Activated CD4-positive, CD25-positive, alpha-beta regulatory T cell treated with anti-CD3 and anti-CD28 coated beads, Interleukin-2, amount 50 U/mL, for 72 hours (primary cell): ENCODE measurements around the gene SSR2.

Source experiments
- DNase-seq: peaks from one replicate; pipeline ENCODE4 v3.0.0; 2021

SSR2 gene

DNA sequence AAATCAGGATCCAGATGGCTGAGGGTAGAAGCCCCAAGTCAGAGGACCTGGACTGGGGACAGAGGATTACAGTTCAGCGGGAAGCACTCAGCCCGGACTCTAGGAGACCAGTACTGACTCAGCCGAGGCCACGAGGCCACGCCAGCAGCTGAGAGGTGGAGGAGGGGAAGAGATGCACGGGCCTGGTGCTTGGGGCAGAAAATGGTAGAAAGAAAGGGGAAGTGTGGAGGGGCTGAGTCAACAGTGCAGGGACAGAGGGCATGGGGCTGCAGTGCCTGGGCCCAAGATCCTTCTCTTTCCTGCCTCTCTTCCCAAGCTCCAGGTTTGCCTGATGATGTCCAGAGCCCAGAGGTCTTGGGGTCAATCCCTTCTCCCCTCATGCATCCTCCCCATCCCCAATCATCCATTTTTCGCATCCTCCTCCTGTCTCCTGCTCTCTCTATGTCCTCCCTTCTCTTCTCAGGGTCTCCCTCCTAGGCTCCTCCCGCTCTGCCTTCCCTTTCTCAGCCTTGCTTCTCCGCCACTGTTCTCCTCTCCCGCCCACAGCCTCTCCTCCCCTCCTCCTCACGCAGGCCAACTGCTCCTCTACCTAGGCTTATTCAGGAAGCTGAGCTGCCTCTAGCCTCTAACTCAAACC, 50.1 kb downstream of the SSR2 start:
- DNase-seq, result no peak

DNA sequence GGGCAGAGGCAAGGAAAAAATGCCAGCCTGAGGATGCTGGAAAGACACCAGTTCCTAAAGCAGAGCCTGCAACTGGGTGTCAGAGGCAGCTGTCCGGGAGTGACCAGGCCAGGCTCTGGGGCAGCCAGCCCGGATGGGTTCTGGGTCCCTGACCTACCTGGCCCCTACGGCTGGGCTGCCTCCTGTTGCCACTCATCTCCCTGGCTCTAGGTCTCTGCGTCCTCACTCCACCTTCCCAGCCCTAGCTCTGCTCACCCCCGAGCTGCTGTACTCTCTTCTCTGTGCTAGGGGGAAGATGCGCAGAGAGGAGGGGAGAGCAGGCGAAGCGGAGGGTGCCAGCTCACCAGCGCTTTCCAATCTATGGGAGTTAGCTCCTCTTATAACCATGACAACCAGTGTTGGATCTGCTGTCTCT, 51.4 kb downstream of the SSR2 start:
- DNase-seq, result no peak

DNA sequence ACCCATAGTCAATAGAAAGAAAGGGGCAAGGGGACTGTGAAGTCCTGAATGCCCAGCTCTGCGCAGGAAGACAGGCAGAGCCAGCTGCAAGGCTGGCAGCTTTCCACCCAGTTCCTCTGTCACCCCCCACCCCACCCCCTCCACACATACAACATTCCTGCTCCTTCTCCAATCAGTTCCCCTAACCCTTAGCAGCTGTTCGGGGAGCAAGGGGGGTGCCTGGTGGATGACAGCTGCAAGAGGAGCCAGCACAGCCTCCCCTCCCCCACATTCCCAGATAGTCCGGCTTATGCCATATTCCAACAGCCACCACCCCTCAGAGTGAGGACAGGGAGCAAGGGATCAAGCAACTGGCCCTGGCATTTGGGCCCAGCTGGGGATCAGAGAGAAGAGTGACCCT, 52.1 kb downstream of the SSR2 start:
- no peak for DNase-seq

DNA sequence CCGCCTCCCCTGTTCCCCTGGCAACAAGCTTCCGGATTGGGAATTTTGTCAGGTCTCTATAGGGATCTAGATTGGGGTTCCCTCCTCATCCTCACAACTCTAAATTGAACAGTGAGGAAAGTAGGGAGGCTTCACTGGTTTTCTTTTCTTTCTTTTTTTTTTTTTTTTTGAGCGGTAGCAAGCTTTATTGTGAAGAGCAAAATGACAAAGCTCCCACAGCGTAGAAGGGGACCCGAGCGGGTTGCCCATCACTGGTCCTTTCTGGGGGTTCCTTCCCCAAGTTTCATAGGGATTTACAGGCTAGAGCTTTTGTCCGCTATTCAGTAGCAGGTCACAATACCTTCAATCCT, 52.7 kb downstream of the SSR2 start:
- no peak for DNase-seq

DNA sequence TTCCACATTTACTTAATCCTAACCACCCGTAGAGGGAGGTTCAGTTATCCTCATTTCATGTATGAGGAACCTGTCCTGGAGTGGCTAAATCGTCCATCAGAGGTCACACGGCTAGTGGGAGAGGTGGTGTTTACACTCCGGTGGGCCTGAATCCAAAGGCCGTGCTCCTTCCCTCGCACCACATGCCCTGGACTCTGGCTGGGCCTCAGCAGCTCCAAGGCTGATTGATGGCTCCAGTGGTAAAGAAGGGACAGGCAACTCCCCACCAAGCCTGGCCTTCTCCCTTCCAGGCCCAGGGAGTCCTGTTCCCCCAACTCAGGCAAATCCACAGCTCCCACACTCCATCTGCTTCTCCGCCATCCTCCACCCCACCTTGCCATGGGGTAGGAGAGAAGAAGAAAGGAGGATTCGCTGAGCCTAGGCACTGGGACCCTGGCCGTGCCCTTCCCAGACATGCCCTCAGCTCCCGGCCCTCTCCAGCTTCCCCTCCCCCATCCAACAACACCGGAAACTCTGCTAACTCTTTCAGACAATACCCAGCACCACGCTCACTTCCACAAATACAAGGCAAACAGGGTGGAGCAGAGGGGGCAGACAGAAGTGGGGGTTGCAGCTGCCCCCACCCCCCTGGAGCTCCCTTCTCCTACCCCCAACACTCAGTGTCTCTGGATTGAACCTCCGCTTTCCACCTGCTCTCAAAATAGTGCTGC, 53.3 kb downstream of the SSR2 start:
- no peak for DNase-seq

DNA sequence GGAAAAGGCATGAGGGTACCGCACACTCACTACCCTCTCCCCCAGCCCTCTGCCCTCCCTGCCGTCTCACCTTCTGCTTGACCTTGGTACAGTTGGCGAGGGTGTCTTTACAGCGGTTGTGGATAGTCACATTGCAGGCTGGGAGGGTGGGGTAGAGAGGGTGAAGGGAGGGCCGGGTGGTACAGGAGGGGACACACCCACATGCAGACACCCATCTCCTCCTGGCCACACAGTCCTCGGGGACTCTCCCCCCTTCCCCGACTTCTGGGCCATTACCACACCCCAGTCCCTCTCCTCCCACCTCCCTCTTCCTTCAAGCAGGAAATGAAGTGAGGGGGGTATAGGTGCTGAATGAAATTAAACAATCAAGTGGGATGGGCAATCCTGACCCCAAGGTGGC, 54.0 kb downstream of the SSR2 start:
- no peak for DNase-seq

DNA sequence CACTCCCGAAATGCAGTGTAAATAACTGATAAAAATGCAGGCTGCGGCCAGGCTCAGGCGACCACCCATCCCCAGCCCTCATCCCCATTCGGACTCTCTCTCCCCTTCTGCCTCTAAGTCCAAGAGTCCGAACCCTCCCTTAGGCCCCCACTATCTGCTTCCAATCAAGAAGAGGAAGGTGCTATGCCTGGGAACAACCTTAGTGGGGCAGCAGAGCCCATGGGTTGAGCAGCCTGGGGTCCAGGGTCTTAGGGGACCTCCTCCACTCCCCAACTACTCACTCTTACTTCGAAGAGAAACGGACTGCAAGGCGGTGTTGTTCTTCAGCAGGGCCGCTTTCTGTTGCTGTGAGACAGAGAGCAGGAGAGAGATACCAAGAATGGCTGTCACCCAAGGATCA, 54.6 kb downstream of the SSR2 start:
- DNase-seq, result no peak

DNA sequence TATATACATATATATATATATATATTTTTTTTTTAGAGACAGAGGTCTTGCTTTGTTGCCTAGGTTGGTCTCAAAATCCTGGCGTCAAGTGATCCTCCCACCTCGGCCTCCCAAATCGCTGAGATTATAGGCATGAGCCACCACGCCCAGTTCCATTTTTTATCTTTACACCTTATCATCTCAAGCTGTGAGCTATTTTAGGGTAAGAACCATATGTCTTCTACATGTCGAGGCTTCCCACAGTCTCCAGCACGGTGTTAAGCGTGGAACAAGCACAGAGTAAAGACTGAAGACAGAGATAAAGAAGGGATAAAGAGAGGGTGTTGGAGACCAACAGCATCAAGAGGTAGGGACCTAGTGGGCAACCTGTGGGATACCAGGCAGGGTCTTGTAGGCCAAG, 56.6 kb downstream of the SSR2 start:
- no peak for DNase-seq

DNA sequence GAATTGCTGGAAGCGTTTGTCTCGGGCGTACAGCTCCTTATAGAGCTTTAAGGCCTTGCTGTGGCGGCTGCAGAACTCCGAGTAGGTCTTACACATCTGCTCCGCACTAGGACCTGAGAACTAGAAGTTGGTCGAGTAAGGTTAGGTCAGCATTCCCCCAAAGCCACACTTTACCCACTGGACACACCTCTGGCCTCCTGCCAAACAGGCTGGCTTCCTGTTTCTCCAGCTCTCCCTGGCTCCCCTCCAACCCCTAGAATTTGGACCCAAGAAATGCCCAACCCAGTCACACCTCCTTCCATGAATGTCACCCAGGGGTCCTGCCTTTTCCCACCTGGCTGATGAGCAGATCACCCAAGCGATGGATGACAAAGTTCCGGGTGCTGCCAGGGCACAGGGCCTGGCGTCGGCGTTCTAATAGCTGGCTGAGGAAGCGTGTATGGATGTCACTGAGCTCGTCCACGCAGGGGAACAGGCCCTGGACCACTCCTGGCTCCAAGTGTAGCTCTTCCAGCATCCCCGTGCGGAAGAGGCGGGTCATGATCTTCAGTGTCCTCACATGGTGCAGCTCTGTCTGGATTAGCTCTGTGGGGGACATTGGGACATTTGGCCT, 58.0 kb downstream of the SSR2 start:
- DNase-seq, result no peak

DNA sequence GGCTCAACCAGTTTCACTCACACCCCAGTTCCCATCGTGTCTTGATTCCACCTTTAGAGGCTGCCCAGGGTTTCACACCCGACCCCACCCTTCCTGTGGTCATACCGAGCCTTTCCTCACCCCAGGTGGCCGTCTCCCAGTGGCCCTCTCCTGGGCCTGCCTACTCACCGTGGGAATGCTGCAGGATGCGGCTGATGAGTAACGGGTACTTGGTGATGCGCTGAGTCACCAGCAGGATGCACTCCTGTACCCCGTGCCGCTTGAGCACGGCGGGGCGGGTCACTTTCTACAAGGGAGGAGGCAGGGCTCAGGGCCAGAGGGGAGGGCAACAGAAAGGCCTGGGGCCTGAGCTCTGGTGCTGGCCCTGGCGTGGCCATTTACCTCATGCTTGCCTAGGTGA, 58.8 kb downstream of the SSR2 start:
- DNase-seq, result no peak

DNA sequence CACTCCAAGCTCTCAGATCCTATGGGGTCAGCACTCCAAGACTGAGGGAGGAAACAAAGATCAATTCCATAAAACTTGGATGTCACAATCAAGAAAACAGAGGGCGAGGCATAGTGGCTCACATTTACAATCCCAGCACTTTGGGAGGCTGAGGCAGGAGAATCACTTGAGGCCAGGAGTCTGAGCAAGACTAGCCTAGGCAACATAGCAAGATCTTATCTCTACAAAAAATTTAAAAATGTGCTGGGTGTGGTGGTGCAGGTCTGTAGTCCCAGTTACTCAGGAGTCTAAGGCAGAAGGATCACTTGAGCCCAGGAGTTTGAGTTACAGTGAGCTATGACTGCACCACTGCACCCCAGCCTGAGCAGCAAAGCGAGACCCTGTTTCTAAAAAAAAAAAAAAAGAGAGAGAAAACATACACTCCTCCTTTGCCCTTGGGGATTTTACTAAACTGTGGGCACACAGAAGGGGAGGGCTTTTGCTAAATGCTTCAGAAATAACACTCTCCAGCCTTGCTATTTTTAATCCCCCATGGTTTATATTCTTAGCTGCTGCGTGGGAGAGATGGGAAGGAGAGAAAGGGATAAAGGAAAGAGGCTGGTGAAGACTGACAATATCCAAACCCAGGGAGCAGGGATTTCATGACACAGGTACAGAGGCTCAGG, 60.5 kb downstream of the SSR2 start:
- DNase-seq, result no peak
